Measurements from ENCODE around the gene GMCL2.
"Not testable (repeated sequence)": the region's sequence is repeated elsewhere in the genome, so short reads cannot be mapped to it uniquely, and the experiment has no call there.

The GMCL2 gene

DNA sequence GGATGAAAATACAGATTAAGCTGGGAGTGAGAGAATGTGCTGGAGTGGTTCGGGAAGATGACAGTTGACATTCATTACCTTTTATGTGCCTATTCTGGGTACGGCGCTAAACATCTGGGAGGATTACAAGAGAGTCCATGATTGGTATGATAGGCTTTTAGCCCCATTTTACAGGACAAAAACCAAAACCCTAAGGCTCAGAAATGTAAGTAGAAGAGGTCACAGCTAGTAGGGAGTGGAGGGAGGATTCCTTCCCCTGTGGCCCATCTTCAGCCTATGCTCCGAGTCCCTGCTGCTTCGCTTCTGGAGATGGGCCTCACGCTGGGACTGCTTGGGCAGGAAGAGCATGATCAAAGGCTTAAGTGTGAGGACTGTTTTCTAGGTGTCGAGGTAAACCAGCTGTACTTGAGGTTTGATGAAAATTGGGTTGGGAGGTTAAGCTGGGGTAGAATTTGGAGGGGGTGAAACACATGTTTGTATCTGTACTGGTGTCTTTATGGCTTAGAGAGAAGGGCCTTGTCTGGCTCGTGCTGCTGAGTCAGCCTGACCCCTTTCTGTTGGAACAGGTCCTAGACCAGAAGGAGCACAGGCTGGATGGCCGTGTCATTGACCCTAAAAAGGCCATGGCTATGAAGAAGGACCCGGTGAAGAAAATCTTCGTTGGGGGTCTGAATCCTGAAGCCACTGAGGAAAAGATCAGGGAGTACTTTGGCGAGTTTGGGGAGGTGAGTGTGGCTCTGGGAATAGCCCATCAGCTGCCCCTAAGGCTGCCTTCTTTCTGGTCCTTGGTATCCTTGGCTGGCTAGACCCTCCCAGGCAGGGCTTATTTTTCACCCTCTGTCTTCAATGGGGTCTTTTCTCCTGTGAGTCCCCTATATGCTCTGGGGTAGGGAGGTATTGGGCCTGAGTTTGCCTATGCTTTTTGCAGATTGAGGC, 19.3 kb upstream of the GMCL2 start:
- DNase-seq: no peak

DNA sequence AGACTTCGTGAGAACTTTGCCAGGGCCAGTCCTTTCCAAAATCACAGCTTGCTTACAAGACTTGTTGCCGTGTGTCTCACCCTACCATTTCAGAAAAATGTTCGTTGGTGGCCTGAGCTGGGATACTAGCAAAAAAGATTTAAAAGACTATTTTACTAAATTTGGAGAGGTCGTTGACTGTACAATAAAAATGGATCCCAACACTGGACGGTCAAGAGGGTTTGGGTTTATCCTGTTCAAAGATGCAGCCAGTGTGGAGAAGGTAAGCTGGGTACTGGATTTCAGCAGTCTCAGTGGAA, 18.5 kb upstream of the GMCL2 start:
- DNase-seq: no peak

DNA sequence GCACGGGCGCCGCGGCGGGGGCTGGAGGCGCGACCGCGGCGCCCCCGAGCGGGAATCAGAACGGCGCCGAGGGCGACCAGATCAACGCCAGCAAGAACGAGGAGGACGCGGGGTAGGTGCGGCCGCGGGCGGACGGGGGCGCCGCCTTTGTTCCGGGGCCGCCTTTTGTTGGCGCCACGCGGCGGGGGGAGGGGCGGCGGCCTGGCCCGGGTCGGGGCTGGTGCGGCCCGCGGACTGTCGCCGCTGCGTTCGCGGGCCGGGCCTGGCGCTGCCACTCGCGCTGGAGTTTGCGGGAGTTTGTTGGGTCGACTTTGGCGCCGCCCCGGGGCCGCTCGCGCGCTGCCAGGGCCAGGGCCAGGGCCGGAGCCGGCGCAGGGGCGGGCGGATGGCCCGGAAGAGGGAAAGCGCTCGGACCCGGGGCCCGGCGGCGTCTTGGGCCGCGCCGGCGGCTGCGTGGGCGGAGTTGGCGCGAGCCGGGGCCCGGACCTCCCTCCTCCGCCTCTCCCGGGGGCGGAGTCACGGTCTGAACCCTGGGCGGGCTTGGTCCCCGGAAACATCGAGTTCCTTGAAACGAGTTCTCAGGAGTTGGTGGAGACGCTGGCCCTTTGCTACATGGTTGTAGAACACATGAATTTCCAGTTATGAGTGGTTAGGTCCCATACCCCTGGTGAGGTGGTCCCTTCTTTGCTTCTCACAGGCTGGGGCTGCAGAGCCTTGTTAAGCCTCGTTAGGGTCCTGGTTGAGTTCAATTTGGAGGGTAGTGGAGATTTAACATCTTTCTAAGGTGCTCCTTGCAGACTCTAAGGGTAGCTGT, 18.0 kb upstream of the GMCL2 start:
- DNase-seq: peak; percentile 69

DNA sequence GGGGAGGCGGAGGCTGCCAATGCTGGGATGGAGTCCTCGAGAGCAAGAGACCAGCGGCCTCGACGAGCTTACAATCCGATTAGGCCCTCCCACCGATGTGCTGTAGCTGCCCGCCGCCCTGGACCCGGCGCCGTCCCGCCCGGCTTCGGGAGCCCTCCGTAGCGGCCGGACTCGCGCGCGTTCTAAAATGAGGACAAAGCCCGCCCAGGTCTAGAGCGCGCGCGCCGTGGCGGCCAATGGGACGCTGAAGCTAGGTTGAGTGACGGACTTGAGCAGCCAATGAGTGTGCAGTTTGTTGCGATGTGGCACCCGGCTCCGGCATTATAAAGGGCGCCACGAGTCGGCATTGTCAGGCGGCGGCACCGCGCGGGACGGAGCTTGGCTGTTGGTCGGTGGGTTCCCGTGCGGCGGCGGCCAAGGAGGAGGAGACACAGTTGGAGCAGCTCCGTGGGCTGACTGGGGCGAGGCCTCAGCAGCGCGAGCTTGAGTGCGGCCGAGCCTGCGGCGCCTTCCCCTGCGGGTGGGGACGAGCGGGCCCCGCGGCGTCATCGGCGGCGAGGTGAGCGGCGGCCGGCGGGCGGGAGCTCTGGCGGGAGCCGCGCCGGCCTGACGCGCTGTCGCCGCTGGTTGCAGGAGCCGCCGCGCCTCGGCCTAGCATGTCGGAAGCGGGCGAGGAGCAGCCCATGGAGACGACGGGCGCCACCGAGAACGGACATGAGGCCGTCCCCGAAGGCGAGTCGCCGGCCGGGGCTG, 17.2 kb upstream of the GMCL2 start, which contains the start of gene HNRNPAB:
Gene HNRNPAB, plus strand, starts transcription at position 352 of the 753 bp plus-strand sequence. Its CDS starts 305 bp downstream, at position 657.
- DNase-seq: peak; percentile 98

DNA sequence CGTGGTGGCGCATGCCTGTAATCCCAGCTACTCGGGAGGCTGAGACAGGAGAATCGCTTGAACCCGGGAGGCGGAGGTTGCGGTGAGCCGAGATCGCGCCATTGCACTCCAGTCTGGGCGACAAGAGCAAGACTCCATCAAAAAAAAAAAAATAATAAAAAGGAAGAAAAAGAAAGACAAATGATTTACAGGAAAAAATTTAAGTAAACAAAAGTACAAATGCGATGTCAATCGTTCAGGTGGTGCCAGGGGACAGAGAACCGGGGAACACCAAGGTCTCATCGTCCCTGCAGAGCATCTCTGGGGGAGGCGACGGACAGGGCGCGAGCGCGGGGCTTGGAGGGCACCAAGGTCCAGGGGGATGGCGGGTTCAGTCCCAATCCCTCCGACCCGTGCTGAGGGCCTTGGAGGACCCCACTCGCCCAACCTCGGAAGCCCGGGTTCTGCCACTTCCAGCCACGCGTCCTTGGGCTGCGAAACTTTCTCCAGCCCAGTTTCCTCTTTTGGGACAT, 16.6 kb upstream of the GMCL2 start:
- DNase-seq: no peak

DNA sequence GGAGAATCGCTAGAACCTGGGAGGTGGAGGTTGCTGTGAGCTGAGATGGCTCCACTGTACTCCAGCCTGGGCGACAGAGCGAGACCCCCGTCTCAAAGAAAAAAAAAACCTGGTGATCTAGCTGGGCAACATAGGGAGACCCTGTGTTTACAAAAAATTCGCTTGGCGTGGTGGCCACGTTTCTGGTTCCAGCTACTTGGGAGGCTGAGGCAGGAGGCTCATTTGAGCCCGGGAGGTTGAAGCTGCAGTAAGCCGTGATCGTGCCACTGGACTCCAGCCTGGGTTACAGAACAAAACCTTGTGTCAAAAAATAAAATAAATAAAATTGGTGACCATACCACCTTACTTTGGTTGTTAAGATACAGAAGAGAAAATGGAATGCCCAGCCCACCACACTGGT, 15.4 kb upstream of the GMCL2 start:
- DNase-seq: no peak

DNA sequence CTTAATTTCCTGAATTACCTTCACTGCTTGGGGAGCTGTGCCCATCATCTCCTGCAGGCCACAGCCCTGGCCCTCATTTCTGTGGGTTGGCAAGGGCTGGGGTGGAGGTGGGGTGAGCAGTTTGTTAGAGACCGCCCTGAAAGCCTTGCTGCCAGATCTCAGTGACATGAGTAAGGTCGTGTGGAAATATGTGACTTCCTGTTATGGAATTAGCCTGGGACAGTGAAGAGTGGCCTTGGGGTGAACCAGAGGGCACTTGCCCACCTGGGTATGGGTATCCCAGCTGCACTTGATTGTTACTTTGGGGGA, 14.7 kb upstream of the GMCL2 start:
- no peak for DNase-seq

DNA sequence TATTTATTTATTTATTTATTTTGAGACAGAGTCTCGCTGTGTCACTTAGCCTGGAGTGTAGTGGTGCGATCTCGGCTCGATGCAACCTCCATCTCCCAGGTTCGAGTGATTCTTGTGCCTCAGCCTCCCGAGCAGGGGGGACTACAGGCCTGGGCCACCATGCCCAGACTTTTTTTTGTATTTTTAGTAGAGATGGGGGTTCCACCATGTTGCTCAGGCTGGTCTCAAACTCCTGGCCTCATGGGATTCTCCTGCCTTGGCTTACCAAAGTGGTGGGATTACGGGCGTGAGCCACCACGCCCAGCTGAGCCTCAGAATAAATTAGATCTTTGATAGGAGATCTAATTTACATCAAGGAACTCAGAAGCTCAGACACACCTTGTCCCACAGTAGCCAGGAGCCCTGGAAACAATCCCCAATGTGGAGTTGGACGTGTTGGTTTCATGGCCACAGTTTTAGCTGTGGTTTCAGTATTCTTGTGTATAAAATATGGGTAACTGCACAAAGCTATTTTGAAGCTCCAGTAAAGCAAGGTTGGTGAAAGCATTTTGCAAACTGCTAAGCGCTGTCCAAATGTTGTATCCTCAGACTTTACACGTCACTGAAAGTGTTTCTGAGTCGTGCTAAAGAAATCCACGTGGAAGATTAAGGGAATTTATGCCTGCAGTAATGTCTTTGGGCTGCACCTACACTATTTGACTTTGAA, 14.2 kb upstream of the GMCL2 start:
- DNase-seq: no peak

DNA sequence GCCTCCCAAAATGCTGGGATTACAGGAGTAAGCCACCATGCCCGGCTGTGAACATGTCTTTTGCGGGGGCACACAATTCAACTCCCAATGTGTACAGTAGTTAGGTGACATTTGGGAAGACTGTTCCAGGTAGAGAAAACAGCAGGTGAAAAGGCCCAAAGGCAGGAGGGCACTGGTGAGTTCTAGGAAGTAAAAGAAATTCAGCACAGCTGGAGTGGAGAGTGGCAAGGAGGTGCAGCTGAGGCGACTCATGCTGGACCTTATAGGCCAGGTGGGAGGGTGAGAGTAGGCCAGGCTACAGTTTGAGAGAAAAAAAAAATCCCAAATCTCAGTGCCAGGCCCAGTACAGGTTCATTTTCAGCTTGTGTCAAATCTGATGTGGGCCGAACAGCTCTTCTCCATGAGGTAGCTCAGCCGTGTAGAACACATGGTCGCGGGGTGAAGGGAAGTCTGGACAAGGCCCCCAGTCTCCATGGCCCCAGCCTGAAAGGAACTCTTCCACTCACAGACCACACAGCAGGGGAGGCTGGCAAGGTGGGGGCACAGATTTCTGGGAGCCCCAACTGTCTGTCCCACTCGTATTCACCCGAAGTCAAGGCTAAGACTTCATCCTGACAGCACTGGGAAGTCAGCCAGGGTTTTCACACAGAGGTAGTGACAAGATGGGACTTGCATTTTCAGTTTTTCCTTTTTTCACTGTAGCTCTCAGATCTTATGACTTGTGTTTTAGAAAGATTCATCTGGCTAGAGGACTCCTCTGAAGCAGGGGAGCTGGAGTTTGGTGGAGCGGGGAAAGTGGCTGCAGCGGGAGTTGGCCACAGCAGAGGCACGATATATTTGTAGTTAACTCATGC, 12.6 kb upstream of the GMCL2 start:
- no peak for DNase-seq

DNA sequence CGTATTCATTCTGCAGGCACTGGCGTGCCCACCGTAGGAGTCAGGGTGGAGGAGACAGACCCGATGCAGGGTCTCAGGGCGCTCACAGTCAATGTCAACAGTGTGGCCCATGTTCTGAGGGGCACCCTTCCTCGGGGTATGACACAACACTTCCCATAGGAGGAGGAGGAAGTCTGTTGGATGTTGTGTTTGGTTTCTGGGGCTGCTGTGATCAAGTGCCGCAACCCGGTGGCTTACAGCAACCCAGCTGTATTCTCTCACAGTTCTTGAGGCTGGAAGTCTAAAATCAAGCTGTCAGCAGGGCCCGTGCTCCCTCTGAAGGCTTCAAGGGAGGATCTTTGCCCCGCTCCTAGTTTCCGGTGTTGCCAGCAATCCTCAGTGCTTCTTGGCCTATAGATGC, 11.5 kb upstream of the GMCL2 start:
- DNase-seq: no peak

DNA sequence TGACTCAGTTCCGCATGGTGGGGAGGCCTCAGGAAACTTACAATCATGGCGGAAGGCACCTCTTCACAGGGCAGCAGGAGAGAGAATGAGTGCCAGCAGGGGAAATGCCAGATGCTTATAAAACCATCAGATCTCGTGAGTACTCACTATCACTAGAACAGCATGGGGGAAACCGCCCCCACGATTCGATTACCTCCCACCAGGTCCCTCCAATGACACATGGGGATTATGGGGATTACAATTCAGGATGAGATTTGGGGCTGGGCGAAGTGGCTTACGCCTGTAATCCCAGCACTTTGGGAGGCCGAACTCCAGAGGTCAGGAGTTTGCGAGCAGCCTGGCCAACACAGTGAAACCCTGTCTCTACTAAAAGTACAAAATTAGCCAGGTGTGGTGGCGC, 11.0 kb upstream of the GMCL2 start:
- DNase-seq: not testable (repeated sequence)

DNA sequence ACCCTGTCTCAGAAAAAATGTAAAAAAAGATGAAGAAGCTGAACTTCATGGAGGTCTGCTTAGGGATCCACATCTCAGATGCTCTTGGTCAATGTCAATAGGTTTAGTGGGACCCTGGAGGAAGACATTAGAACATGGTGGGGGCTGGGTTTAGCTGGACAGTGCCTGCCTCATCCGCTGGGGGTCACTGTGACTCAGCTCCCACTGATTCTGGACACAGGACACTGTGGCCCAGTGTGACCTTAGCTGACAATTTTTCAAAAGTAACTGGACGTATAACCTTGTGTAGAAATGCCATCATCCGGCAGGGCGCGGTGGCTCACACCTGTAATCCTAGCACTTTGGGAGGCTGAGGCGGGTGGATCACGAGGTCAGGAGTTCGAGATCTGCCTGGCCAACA, 9.8 kb upstream of the GMCL2 start:
- no peak for DNase-seq

DNA sequence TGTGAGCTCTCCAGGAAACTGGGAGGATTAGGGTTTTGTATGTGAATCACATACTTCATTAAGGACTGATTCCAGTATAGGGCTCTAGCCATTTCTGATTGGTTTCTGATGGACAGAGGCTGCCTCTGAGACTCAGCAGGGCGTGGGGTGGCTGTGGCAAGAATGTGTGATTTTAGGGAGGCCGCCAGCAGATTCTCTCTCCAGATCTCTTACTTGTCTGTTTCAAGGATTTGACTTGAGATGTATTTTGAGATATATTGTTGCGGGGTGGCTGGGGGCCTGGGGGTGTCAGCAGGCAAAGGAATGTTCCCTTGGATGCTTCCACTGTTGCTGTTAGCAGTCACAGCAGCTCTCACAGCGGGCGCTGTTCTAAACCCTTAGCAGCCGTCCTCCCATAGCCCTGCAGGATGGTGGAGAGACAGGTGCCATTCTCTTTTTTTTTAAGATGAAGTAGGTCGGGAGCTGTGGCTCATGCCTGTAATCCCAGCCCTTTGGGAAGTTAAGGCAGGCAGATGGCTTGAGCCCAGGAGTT, 9.2 kb upstream of the GMCL2 start:
- no peak for DNase-seq

DNA sequence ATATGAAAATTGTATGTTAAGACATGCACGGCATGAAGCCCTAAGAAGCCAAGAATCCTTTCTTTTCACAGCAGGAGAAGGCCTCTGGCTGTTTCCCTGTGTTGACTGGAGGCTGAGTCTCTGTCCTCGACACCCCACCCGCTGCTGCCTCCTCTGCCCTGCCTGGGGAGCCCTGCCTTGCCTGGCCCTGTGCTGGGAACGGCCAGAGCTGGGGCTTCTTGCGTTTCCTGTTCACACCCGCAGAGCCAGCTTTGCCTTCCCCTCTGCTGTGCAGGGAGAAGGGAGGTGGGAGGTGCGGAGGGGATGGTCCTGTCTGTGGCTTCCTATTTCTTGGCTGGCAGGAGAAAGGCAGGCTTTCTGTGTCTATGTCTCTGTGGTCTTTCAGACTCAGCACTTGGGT, 6.9 kb upstream of the GMCL2 start:
- DNase-seq: no peak

DNA sequence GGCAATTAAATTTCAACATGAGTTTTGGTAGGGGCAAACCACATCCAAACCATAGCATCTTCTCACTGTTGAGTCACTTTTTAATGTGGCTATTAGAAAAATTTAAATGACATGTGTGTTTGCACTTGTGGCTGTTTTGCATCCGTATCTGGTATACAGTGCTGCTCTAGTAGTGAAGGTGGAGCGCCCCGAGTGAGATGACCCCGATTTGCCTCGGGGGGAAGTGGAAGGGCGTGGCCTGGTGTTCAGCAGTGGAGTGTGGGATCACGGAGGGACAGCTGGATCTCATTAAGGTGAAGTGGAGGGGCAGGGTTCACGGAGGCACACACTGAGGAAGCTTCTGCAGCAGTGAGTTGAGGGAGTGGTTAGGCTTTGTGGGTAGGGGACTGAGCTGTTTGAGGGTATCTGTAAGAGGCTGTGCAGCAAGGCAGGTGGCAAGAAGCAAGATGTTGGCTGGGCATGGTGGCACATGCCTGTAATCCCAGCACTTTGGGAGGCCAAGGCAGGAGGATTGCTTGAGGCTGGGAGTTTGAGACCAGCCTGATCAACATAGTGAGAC, 6.2 kb upstream of the GMCL2 start:
- no peak for DNase-seq

DNA sequence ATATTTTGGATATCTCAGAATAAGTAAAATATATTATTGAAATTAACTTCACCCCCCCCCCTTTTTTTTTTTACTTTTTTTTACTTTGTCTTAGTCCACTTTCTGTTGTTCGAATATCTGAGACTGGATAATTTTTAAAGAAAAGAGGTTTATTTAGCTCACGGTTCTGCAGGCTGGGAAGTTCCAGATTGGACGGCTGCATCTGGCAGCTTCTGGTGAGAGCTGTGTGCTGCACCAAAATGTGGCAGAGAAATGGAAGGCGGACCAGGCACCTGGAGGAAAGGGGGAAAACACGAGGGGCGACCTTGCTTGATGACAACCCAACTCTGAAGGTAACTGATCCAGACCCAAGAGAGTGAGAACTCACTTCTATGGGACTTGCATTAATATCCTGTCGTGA, 5.6 kb upstream of the GMCL2 start:
- DNase-seq: no peak

DNA sequence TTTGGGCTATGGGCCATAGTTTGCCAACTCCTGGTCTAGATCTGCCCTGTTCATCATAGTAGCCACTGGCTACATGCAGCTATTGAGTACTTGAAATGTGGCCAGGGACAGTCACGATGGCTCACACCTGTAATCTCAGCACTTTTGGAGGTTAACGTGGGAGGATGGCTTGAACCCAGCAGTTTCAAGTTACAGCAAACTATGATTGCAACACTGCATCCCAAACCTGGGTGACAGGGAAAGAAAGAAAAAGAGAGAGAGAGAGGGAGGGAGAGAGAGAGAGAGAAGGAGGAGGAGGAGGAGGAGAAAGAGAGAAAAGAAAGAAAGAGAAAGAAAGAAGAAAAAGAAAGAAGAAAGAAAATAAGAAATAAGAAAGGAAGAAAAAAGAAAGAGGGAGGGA, 5.1 kb upstream of the GMCL2 start:
- DNase-seq: no peak

DNA sequence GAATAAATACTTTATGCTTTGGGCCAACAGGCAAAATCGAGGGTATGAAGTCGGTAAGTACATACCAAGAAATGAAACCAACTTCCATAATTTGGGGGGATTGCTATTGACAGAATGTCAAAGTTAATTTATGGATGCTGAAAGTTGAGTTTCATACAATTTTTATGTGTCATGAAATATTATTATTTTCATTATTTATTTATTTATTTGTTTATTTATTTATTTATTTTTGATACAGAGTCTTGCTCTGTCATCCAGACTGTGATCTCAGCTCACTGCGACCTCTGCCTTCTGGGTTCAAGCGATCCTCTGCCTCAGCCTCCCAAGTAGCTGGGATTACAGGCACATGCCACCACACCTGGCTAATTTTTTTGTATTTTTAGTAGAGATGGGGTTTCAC, 4.5 kb upstream of the GMCL2 start:
- no peak for DNase-seq

DNA sequence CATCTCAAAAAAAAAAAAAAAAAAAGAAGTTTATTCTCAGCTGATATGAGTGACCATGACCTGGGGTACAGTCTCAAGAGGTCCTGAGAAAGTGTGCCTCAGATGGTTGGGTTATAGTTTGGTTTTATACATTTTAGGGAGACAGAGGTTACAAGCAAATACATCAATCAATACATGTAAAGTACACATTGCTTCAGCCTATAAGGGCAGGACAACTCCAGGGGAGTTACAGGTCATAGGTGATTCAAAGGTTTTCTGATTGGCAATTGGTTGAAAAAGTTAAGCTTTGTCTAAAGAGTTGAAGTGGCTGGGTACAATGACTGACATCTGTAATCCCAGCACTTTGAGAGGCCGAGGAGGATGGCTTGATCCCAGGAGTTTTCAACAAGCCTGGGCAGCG, 2.3 kb upstream of the GMCL2 start:
- no peak for DNase-seq

DNA sequence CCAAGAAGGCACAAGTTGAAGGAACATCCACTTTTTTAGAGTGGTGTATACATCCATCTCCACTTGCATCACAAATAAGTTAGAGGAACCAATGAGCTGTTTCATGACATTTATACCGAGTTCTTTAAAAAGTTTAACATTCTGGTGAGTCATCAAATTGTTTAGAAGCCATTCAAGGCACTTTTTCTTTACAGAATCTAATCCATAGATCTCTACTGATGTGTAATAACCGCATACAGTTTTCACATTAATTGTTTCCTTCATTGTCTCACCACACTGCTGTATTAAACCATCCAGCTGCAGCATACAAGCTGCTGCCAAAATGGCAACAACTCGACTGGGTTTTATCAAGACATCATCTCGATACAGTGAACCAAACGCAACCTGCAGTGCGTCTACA, 744 bp downstream of the GMCL2 start:
- DNase-seq: no peak

Measured in right kidney (tissue), 1 donor.